HepG2 (cell line): ENCODE data around the gene KAT14. TPM values are rescaled to one million over a fixed set of nuclear protein-coding genes. Genes with fewer than 3 reads are reported as not detected.
"Not testable (repeated sequence)": the region's sequence is repeated elsewhere in the genome, so short reads cannot be mapped to it uniquely, and the experiment has no call there.

Experiments
- ATAC-seq: fragments of 200-7000 bp; cut with Tn5 transposase; 3 replicates; pipeline ENCODE4 v1.9.1; 2020; ENCODE audit warnings: mild to moderate bottlenecking, moderate library complexity
- BruUV-seq: library from RNA; stranded (reverse); fragments of 400-500 nt; replicated peaks from 2 replicates; lab custom pipeline; 2021; lab: Mats Ljungman, UMichigan
- CTCF ChIA-PET: fragments of 300-600 bp; formaldehyde crosslinking; extraction: SDS; loops from one replicate; lab custom pipeline; 2021; ENCODE audit warnings: low total read pairs, inconsistent platforms, low intra/inter-chr PET ratio; lab: Yijun Ruan, JAX
- POLR2A ChIA-PET: fragments of 350-600 bp; sonication (Branson Sonifier 250); formaldehyde crosslinking; loops from one replicate; lab custom pipeline; 2020; ENCODE audit warnings: antibody characterized with exemption, inconsistent platforms; lab: Yijun Ruan, JAX
- DNase-seq: peaks from one replicate; pipeline ENCODE4 v3.0.0-alpha.2; 2015; ENCODE audit warnings: low spot score
- FAIRE-seq: peaks from 3 replicates; lab custom pipeline; 2011; peaks lifted over from hg19 to GRCh38; lab: Jason Lieb, UNC
- H2AFZ ChIP-seq: one replicate; pipeline ENCODE4 v1.6.1; 2011; ENCODE audit warnings: low read length, inconsistent platforms
- H3K27ac ChIP-seq: fragments of 300-600 bp; 3 replicates; pipeline ENCODE4 v1.8.0; 2011; ENCODE audit warnings: mixed run types, mild to moderate bottlenecking, mixed read lengths, low read length, inconsistent platforms; ENCODE audit not compliant: insufficient read depth; ENCODE audit errors: extremely low read length
- H3K27me3 ChIP-seq, 2 experiments: fragments of 200-600 bp in 1 of 2; 2 replicates in 1 of 2; 3 replicates in 1 of 2; pipeline versions ENCODE4 v1.6.0 to v1.8.0; 2011; ENCODE audit warnings: low read length in 2 of 2, mild to moderate bottlenecking in 2 of 2, moderate library complexity in 2 of 2, inconsistent platforms in 1 of 2; ENCODE audit not compliant: insufficient read depth in 2 of 2, control insufficient read depth in 1 of 2
- H3K36me3 ChIP-seq, 2 experiments: fragments of 200-600 bp in 1 of 2; replicated peaks in 1 of 2; 2 replicates in 1 of 2; 3 replicates in 1 of 2; pipeline versions ENCODE4 v1.5.1 to v1.8.0; 2011; ENCODE audit warnings: low read length in 2 of 2, inconsistent platforms in 1 of 2; ENCODE audit not compliant: insufficient read depth in 2 of 2, control insufficient read depth in 1 of 2
- H3K4me1 ChIP-seq: 2 replicates; pipeline ENCODE4 v1.5.1; 2012; ENCODE audit warnings: low read length, inconsistent platforms; ENCODE audit not compliant: insufficient read depth
- H3K4me2 ChIP-seq: 2 replicates; pipeline ENCODE4 v1.6.0; 2011; ENCODE audit warnings: low read depth, low read length, inconsistent platforms
- H3K4me3 ChIP-seq, 3 experiments: fragments of 200-600 bp in 1 of 3; sonication (generic), shearing (Covaris generic) in 1 of 3; replicated peaks in 1 of 3; 2 replicates each; pipeline ENCODE4 v1.5.1; 2011 to 2016; ENCODE audit warnings: low read length in 3 of 3, inconsistent platforms in 2 of 3, low read depth in 2 of 3, mild to moderate bottlenecking in 2 of 3, control low read depth in 1 of 3, mixed read lengths in 1 of 3; ENCODE audit not compliant: insufficient read depth in 1 of 3
- H3K79me2 ChIP-seq: one replicate; pipeline ENCODE4 v1.6.1; 2011; ENCODE audit warnings: low read length, inconsistent platforms; ENCODE audit not compliant: insufficient read depth
- H3K9ac ChIP-seq: 2 replicates; pipeline ENCODE4 v1.6.0; 2011; ENCODE audit warnings: mild to moderate bottlenecking, low read depth, low read length, inconsistent platforms; ENCODE audit not compliant: insufficient read depth
- H3K9me3 ChIP-seq: 2 replicates; pipeline ENCODE4 v1.5.1; 2012; ENCODE audit warnings: mild to moderate bottlenecking, low read length
- H4K20me1 ChIP-seq: 2 replicates; pipeline ENCODE4 v1.6.0; 2011; ENCODE audit warnings: inconsistent platforms, mild to moderate bottlenecking, low read length, moderate library complexity; ENCODE audit not compliant: insufficient read depth
- ELF3 ChIP-seq: IDR thresholded peaks from 2 replicates; pipeline ENCODE4 v1.6.1; 2016; ENCODE audit warnings: missing genetic modification reagents, missing compliant biosample characterization
- MBD4 ChIP-seq: IDR thresholded peaks from 2 replicates; pipeline ENCODE4 v1.6.1; 2012; ENCODE audit warnings: low read length, inconsistent platforms, borderline replicate concordance
- REST ChIP-seq, 2 experiments: IDR thresholded peaks; 2 replicates each; pipeline ENCODE4 v1.6.1; 2011 to 2012; ENCODE audit warnings: low read length in 2 of 2, borderline replicate concordance in 1 of 2, low read depth in 1 of 2, mild to moderate bottlenecking in 1 of 2, moderate library complexity in 1 of 2
- SRSF9 ChIP-seq: fragments of 200-400 bp; formaldehyde crosslinking; IDR thresholded peaks from 2 replicates; pipeline ENCODE4 v1.6.1; 2018; ENCODE audit warnings: borderline replicate concordance, mild to moderate bottlenecking, low read depth, low read length; ENCODE audit not compliant: insufficient read depth, poor library complexity, severe bottlenecking
- ZNF468 ChIP-seq: sonication (generic); formaldehyde crosslinking; IDR thresholded peaks from 2 replicates; pipeline ENCODE4 v1.8.0; 2022; ENCODE audit warnings: mild to moderate bottlenecking, moderate library complexity, missing genetic modification reagents
- WGBS: methylation state at CpG from one replicate; pipeline ENCODE4 v1.1.6; 2017; ENCODE audit warnings: low lambda C conversion rate; 5-methylcytosine and 5-hydroxymethylcytosine counted together
- in situ Hi-C: cut with HindIII; loops from 2 replicates; pipeline ENCODE4 v1.10.0; 2017; ENCODE audit warnings: low pct_unique_long_range_greater_than_20kb; ENCODE audit not compliant: extremely low pct_ligation_motif_present
- intact Hi-C: fragments of 100-400 bp; cut with micrococcal nuclease; formaldehyde crosslinking; loops from one replicate; pipeline ENCODE4 v1.10.0; 2022; ENCODE audit not compliant: unreplicated experiment
- polyA plus RNA-seq, 8 experiments: library from polyadenylated mRNA; depleted of rRNA in 3 of 8; stranded (reverse) in 7 of 8; unstranded in 1 of 8; fragments of >200 nt; fragmentation: Illumina TruSeq in 4 of 8; extraction: Trizol in 4 of 8; gene quantifications; 2 replicates each; pipeline versions ENCODE4 v1.2.1 to v1.2.3, GENCODE V29; 2011 to 2016; ENCODE audit warnings: low read depth in 4 of 8, missing spikeins in 1 of 8, mixed read lengths in 1 of 8; ENCODE audit not compliant: insufficient read depth in 1 of 8
- total RNA-seq, 5 experiments: library from RNA; depleted of rRNA; stranded (reverse); fragments of >200 nt; fragmentation: Illumina TruSeq; extraction: Trizol; gene quantifications; 2 replicates each; pipeline ENCODE4 v1.2.3, GENCODE V29; 2016; ENCODE audit warnings: low read depth in 1 of 5

The KAT14 gene
- total and polyA plus RNA-seq, 2 of the 13 experiments (the other 11 are each of a cell fraction or from before 2014, with no cell fraction given) = 5.1 to 15.1 TPM

GRCh38 chr20:18225632-18226031 is 88.0 kb downstream of the KAT14 start (continued):
- TF ChIP-seq REST (IDR thresholded peaks at IDR 0.05; ENCODE audit: borderline replicate concordance in 1 of 2, low read depth in 1 of 2, low read length in 2 of 2) (no peak), SRSF9 (no peak), MBD4 (no peak), ZNF468 (no peak), ELF3 (CRISPR knock-in tag) (no peak)

GRCh38 chr20:18226741-18227140 is 89.1 kb downstream of the KAT14 start:
- H3K9me3 ChIP-seq, H3K4me3 ChIP-seq, H3K9ac ChIP-seq, H2AFZ ChIP-seq, POLR2A ChIA-PET, H4K20me1 ChIP-seq, BruUV-seq, ATAC-seq, H3K36me3 ChIP-seq, intact Hi-C loops, FAIRE-seq, DNase-seq, H3K79me2 ChIP-seq, H3K27ac ChIP-seq, CTCF ChIA-PET, H3K4me2 ChIP-seq, in situ Hi-C loops: not testable (repeated sequence)
- Histone ChIP-seq H3K4me1 (peaks cover 11% of the 10 kb centered on the region), H3K27me3 (peaks cover 0 to 14% of the 10 kb centered on the region in 2 experiments; a peak in 2 of 5 replicates)
- WGBS = 81% methylated on average over 12 of the region's 28 CpGs
